ENCODE data around the gene LARP4B.
"Not testable (repeated sequence)": the region's sequence is repeated elsewhere in the genome, so short reads cannot be mapped to it uniquely, and the experiment has no call there.

Gene LARP4B

GRCh38 chr10:774661-775244 is 156.8 kb downstream of the LARP4B start:
- Histone ChIP-seq H3K9me3 (ENCODE audit: low read depth, low read length) (no peaks in the 10 kb centered on the region), H3K36me3 (ENCODE audit: insufficient read depth, low read length) (no peaks in the 10 kb centered on the region), H3K27ac (no peak overlapping the region), H3K9ac (ENCODE audit: insufficient read length) (no peak overlapping the region), H3K4me3 (no peak overlapping the region)
- DNase-seq (ENCODE audit: low read depth, low spot score), result no peak
- TF ChIP-seq EZH2 (IDR thresholded peaks at IDR 0.05) (no peak), POLR2AphosphoS5 (IDR thresholded peaks at IDR 0.05; ENCODE audit: borderline replicate concordance, low read depth, low read length) (no peak), FOXP2 (optimal IDR thresholded peaks at IDR 0.05; ENCODE audit: control extremely low read depth, extremely low read length, insufficient read depth) (no peak)

- TF ChIP-seq POLR2AphosphoS5 (IDR thresholded peaks at IDR 0.05; ENCODE audit: borderline replicate concordance, low read depth, low read length), result no peak
- TF ChIP-seq FOXP2 (optimal IDR thresholded peaks at IDR 0.05; ENCODE audit: control extremely low read depth, extremely low read length, insufficient read depth), result no peak
- no peak for TF ChIP-seq EZH2 (IDR thresholded peaks at IDR 0.05)
- no peaks in the 10 kb centered on the region for H3K9me3 ChIP-seq (ENCODE audit: low read depth, low read length)
- no peak for DNase-seq (ENCODE audit: low read depth, low spot score)
- H3K36me3 ChIP-seq (ENCODE audit: insufficient read depth, low read length), result no peaks in the 10 kb centered on the region
- no peak overlapping the region for H3K27ac ChIP-seq
- H3K4me3 ChIP-seq, result no peak overlapping the region
- H3K9ac ChIP-seq (ENCODE audit: insufficient read length), result no peak overlapping the region
Measured at GRCh38 chr10:774223-774622, 157.3 kb downstream of the LARP4B start.

GRCh38 chr10:773562-774161 is 157.8 kb downstream of the LARP4B start:
- no peak overlapping the region for H3K9ac ChIP-seq (ENCODE audit: insufficient read length)
- no peak overlapping the region for H3K27ac ChIP-seq
- no peaks in the 10 kb centered on the region for H3K9me3 ChIP-seq (ENCODE audit: low read depth, low read length)
- no peak overlapping the region for H3K4me3 ChIP-seq
- no peak for DNase-seq (ENCODE audit: low read depth, low spot score)
- no peaks in the 10 kb centered on the region for H3K36me3 ChIP-seq (ENCODE audit: insufficient read depth, low read length)
- TF ChIP-seq POLR2AphosphoS5 (IDR thresholded peaks at IDR 0.05; ENCODE audit: borderline replicate concordance, low read depth, low read length) (no peak), FOXP2 (optimal IDR thresholded peaks at IDR 0.05; ENCODE audit: control extremely low read depth, extremely low read length, insufficient read depth) (no peak), EZH2 (IDR thresholded peaks at IDR 0.05) (no peak)

- H3K9me3 ChIP-seq (ENCODE audit: low read depth, low read length), result no peaks in the 10 kb centered on the region
- no peaks in the 10 kb centered on the region for H3K36me3 ChIP-seq (ENCODE audit: insufficient read depth, low read length)
- H3K4me3 ChIP-seq, result no peak overlapping the region
- no peak overlapping the region for H3K27ac ChIP-seq
- DNase-seq (ENCODE audit: low read depth, low spot score), result no peak
- TF ChIP-seq FOXP2 (optimal IDR thresholded peaks at IDR 0.05; ENCODE audit: control extremely low read depth, extremely low read length, insufficient read depth), result no peak
- no peak for TF ChIP-seq EZH2 (IDR thresholded peaks at IDR 0.05)
- TF ChIP-seq POLR2AphosphoS5 (IDR thresholded peaks at IDR 0.05; ENCODE audit: borderline replicate concordance, low read depth, low read length), result no peak
- no peak overlapping the region for H3K9ac ChIP-seq (ENCODE audit: insufficient read length)
Measured at GRCh38 chr10:772227-772637, 159.3 kb downstream of the LARP4B start.

GRCh38 chr10:771647-772046 is 159.9 kb downstream of the LARP4B start:
- H3K9ac ChIP-seq (ENCODE audit: insufficient read length), result no peak overlapping the region
- H3K9me3 ChIP-seq (ENCODE audit: low read depth, low read length), result no peaks in the 10 kb centered on the region
- no peak overlapping the region for H3K4me3 ChIP-seq
- TF ChIP-seq EZH2 (IDR thresholded peaks at IDR 0.05) (no peak), FOXP2 (optimal IDR thresholded peaks at IDR 0.05; ENCODE audit: control extremely low read depth, extremely low read length, insufficient read depth) (no peak), POLR2AphosphoS5 (IDR thresholded peaks at IDR 0.05; ENCODE audit: borderline replicate concordance, low read depth, low read length) (no peak)
- H3K27ac ChIP-seq, result no peak overlapping the region
- DNase-seq (ENCODE audit: low read depth, low spot score), result no peak
- no peaks in the 10 kb centered on the region for H3K36me3 ChIP-seq (ENCODE audit: insufficient read depth, low read length)

- no peak for TF ChIP-seq POLR2AphosphoS5 (IDR thresholded peaks at IDR 0.05; ENCODE audit: borderline replicate concordance, low read depth, low read length)
- no peak for TF ChIP-seq FOXP2 (optimal IDR thresholded peaks at IDR 0.05; ENCODE audit: control extremely low read depth, extremely low read length, insufficient read depth)
- no peak for TF ChIP-seq EZH2 (IDR thresholded peaks at IDR 0.05)
- Histone ChIP-seq H3K36me3 (ENCODE audit: insufficient read depth, low read length) (no peaks in the 10 kb centered on the region), H3K4me3 (no peak overlapping the region), H3K9me3 (ENCODE audit: low read depth, low read length) (no peaks in the 10 kb centered on the region), H3K27ac (no peak overlapping the region), H3K9ac (ENCODE audit: insufficient read length) (no peak overlapping the region)
- no peak for DNase-seq (ENCODE audit: low read depth, low spot score)
Measured at GRCh38 chr10:770975-771374, 160.5 kb downstream of the LARP4B start.

GRCh38 chr10:770048-770712 is 161.3 kb downstream of the LARP4B start:
- DNase-seq (ENCODE audit: low read depth, low spot score); H3K9ac ChIP-seq (ENCODE audit: insufficient read length); H3K4me3 ChIP-seq; H3K9me3 ChIP-seq (ENCODE audit: low read depth, low read length); H3K36me3 ChIP-seq (ENCODE audit: insufficient read depth, low read length); H3K27ac ChIP-seq: not testable (repeated sequence)

- Histone ChIP-seq H3K36me3 (ENCODE audit: insufficient read depth, low read length) (no peaks in the 10 kb centered on the region), H3K9ac (ENCODE audit: insufficient read length) (no peak overlapping the region), H3K9me3 (ENCODE audit: low read depth, low read length) (no peaks in the 10 kb centered on the region), H3K4me3 (no peak overlapping the region), H3K27ac (no peak overlapping the region)
- no peak for TF ChIP-seq EZH2 (IDR thresholded peaks at IDR 0.05)
- no peak for TF ChIP-seq POLR2AphosphoS5 (IDR thresholded peaks at IDR 0.05; ENCODE audit: borderline replicate concordance, low read depth, low read length)
- TF ChIP-seq FOXP2 (optimal IDR thresholded peaks at IDR 0.05; ENCODE audit: control extremely low read depth, extremely low read length, insufficient read depth), result no peak
- DNase-seq (ENCODE audit: low read depth, low spot score), result no peak
Measured at GRCh38 chr10:767794-768193, 163.7 kb downstream of the LARP4B start.
